ENCODE data around the gene MKX.
"Not testable (repeated sequence)": the region's sequence is repeated elsewhere in the genome, so short reads cannot be mapped to it uniquely, and the experiment has no call there.

The MKX gene

GRCh38 chr10:27688991-27689390 is 56.6 kb downstream of the MKX start:
- no peak for DNase-seq

DNA sequence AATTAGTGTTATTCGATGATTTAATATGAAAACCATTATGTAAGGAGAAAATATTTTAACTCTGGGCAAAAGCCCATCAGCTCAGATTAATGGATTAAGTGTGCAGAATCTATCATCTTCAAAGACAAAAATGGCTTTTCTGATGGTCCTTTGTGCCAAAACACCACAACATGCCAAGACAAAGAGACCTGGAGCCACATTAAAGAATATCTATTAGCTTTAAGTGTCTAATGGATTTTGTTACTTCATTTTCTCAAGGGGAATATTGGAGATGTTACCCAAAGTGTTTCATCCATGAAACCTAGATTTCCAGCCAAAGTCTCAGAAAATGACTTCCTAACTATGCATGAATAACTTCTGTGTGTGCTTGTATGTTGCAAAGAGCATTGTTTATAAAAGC is 57.3 kb downstream of the MKX start:
- no peak for DNase-seq

DNA sequence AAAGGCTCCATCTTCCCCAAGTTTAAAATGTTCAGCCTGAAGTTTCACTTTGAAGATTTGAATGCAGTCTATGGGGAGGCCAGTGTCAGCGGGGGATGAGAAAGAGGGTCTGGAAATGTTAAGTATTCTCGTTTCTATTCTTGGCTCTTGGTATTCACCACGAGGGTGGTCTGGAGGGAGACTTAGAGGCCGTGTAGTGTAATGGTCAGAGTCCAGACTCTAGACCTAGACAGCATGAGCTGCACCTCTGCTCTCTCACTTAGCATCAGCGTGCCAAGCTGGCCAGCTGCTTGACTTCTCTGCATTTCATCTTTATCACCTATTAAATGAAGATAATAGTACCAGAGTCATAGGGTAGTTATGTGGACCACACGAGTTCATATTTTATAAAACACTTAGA is 57.9 kb downstream of the MKX start:
- no peak for DNase-seq

- no peak for DNase-seq
Observed at GRCh38 chr10:27687326-27687725, 58.3 kb downstream of the MKX start.

DNA sequence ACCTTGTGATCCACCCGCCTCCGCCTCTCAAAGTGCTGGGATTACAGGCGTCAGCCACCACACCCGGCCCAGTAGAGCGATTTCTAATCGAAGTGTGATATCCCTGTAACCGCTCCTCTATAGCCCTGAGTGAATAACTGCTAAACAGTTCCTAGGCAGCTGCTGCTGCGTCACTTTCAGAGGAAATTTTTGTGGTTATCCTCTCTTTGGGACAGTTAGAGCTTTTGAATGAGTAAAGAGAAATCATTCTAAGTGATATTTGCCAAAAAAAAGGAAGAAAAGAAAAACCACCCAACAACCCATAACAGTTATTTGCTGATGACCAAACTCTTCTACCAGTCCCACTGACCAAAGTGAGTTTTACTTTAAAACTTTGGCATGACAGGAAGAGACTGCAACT is 59.9 kb downstream of the MKX start:
- no peak for DNase-seq

GRCh38 chr10:27683226-27683625 is 62.4 kb downstream of the MKX start:
- no peak for DNase-seq

- DNase-seq, result not testable (repeated sequence)
Observed at GRCh38 chr10:27681795-27682194, 63.8 kb downstream of the MKX start.

- no peak for DNase-seq
Observed at GRCh38 chr10:27680691-27681605, 64.7 kb downstream of the MKX start.

GRCh38 chr10:27680006-27680557 is 65.5 kb downstream of the MKX start:
- DNase-seq, result no peak

- no peak for DNase-seq
Observed at GRCh38 chr10:27679369-27679912, 66.2 kb downstream of the MKX start.

DNA sequence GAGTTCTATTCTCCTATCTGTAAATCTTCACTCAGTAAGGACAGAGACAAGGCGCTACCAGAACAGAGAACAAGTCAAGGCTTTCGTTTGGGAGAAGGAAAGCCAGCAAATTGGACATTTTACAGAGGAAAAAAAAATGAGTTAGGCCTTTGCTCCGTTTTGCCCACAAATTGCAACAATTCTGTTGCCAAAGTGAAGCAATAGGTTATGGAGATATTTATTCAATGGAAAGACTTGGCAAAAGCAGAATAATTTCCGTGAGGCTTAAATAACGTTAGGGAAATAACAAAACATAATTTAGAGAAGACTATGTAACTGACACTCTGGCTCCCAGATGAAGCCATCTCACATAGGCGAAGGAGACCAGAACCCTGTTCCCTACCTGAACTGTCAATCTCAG is 67.5 kb downstream of the MKX start:
- no peak for DNase-seq

- DNase-seq, result no peak
Observed at GRCh38 chr10:27673065-27673464, 72.6 kb downstream of the MKX start.

DNA sequence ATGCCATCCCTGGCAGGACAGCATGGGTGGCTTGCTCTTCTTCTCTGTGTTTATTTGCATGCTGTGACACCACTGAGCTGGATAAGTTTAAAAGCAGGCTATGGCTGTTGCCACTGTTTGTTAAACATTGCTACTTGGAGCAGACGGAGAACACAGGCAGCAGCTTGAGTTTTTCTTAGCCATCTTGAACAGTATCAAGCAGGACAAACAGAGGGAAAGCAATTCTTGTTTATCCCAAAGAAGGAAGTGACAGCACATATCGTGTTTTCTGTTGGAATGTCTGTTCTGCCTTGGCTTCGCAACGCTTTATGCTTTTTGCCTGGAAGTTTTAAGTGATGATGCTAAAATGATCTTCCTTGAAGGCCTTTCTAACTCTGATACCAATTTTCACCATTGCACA is 73.8 kb downstream of the MKX start:
- no peak for DNase-seq

GRCh38 chr10:27664461-27664860 is 81.2 kb downstream of the MKX start:
- DNase-seq, result no peak

- no peak for DNase-seq
Observed at GRCh38 chr10:27663621-27664020, 82.0 kb downstream of the MKX start.

DNA sequence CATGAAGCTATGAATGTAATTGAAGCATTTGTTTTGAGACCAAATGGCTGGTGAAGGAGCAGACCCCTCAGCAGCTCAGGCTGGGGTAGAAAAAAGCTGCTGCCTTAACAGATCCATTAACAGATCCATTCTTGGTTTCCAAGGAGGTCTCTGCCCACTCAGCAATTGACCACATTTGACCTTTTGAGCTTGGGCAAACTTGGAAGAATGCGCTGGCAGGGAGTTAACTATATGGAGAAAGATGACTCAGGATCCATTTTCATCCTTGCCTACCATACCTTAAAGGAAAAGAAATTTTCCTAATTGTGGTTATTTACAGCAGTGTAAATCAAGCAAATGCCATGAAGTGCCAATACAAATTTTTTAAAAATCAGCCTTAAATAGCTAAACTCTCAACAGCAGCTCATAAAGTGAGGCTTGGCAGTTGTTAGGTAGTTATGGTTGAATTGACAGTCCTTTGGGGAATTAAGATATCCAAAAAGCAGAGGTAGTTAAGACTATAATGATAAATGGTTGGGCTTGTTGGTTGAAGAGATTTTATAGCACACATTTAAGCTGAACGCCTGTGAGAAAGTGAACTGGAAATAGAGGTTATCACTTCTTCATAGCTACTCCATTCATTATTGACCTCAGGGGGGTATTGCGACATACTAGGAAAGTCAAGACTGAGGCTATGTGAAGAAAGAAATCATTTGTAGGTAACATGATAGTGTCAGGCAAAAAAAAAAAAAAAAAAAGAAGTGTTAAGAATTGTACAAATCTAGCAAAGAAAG is 83.9 kb downstream of the MKX start:
- no peak for DNase-seq

DNA sequence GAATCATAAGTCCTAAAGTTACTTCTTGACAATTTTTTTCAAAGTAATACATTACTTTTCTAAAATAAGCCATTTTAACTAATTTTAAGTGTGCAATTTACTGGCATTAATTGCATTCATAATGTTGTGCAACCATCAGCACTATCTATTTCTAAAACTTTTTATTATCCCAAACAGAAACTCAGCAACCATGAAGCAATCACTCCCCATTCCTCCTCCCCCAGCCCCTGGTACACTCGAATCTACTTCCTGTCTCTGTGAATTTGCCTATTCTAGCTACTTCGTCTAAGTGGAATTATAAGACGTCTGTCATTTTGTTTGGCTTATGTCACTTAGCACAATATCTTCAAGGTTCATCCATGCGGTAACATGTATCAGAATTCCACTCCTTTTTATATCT is 84.9 kb downstream of the MKX start:
- no peak for DNase-seq

- no peak for DNase-seq
Observed at GRCh38 chr10:27660268-27660667, 85.4 kb downstream of the MKX start.

DNA sequence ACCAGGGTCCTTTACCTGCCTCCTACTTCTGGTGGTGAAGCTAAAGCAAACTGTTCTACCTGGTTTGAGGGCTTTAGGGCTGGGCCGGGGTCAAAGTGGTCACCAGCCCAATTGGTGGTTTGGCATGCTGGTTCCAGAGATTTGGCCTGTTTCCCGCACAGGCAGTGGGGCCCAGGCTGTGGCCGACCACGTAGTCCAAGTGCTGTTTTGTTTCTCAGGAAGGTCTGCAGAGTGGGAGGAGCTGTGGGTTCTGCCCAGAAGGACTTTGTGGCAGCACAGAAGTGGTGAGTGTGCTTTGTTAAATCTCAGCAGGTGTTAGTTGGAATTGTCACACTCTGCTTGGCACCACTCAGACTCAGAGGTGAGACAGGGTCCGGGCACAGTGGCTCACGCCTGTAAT is 85.8 kb downstream of the MKX start:
- DNase-seq, result no peak

DNA sequence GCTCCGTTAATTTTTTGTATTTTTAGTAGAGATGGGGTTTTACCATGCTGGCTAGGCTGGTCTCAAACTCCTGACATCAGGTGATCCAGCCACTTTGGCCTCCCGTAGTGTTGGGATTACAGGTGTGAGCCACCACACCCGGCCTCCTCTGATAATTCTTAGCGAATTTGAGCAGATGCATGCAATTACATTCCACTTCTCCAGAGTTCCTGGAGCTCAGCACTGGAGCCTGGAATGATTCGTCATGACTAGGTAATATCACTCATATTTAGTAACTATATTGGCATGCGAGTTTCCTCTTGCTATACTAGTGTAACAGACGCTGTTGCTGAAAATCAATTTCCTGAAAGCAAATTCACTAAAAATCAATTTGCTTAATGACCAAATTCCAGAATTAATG is 86.8 kb downstream of the MKX start:
- DNase-seq, result no peak

DNA sequence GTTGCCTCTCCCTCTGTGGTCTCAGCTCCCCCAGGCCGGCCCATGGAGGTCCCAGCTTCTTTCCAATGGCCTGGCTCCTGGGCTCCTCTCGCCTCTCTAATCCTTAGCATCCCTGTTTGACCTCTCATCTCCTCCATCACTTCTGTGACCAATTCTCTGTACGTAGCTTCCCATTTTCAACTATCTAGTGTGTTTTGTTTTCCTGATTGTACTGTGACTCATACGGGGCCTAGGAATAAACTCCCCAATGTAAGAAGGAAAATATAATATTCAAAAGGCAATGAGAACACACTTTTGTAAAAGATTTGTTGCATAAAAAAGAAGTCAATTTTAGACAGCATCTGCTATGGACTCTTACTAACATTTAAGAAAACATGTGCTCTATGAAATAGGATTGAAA is 90.3 kb downstream of the MKX start:
- DNase-seq, result no peak

DNA sequence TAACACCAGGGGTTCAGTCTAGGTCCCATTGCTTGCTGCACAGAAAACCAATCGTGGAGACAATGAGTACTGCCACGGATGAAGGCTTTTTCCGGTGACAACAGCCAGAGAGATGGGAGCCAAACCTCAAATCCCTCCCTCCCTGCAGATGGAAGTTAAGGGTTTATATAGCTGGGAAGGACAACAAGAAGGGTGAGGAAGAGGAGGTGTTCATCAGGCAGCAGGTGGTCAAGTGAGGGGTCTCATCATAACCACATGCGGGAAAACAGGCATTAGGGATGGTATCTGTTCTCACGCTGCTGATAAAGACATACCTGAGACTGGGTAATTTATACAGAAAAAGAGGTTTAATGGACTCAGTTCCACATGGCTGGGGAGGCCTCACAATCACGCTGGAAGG is 91.3 kb downstream of the MKX start:
- DNase-seq, result no peak

GRCh38 chr10:27646604-27647175 is 98.9 kb downstream of the MKX start:
- no peak for DNase-seq
